Neural cell (in vitro differentiated cells): Measurements from ENCODE around the gene KRT20. TPM values are rescaled to one million over a fixed set of nuclear protein-coding genes. Genes with fewer than 3 reads are reported as not detected.

Experiments used
- H2AFZ ChIP-seq: fragments of 200-600, 300-800 bp; sonication (generic), shearing (Covaris generic); 2 replicates; pipeline ENCODE4 v1.6.0; 2014; ENCODE audit warnings: low read depth, mild to moderate bottlenecking, antibody characterized with exemption, low read length, moderate library complexity
- H3F3A ChIP-seq: fragments of 200-600 bp; shearing (Covaris generic); 2 replicates; pipeline ENCODE4 v1.6.1; 2016; ENCODE audit warnings: mild to moderate bottlenecking, moderate library complexity, mixed read lengths, antibody characterized with exemption, low read length; ENCODE audit not compliant: insufficient read depth, poor library complexity, severe bottlenecking
- H3K27ac ChIP-seq: fragments of 200-600, 300-800 bp; sonication (generic), shearing (Covaris generic); 2 replicates; pipeline ENCODE4 v1.5.1; 2014; ENCODE audit warnings: mild to moderate bottlenecking, low read length, moderate library complexity
- H3K27me3 ChIP-seq: fragments of 300-800, 200-600 bp; sonication (generic), shearing (Covaris generic); 2 replicates; pipeline ENCODE4 v1.6.0; 2014; ENCODE audit warnings: mild to moderate bottlenecking, low read depth, low read length, moderate library complexity; ENCODE audit not compliant: insufficient read depth
- H3K36me3 ChIP-seq: fragments of 300-800, 200-600 bp; sonication (generic), shearing (Covaris generic); 2 replicates; pipeline ENCODE4 v1.5.1; 2014; ENCODE audit warnings: mild to moderate bottlenecking, antibody characterized with exemption, low read length, moderate library complexity; ENCODE audit not compliant: insufficient read depth
- H3K4me2 ChIP-seq: fragments of 300-800, 200-600 bp; sonication (generic), shearing (Covaris generic); 2 replicates; pipeline ENCODE4 v1.6.0; 2014; ENCODE audit warnings: mild to moderate bottlenecking, low read length
- H3K4me3 ChIP-seq: fragments of 300-800, 200-600 bp; sonication (generic), shearing (Covaris generic); 2 replicates; pipeline ENCODE4 v1.5.1; 2014; ENCODE audit warnings: mild to moderate bottlenecking, low read length, moderate library complexity
- H3K79me2 ChIP-seq: fragments of 200-600 bp; shearing (Covaris generic); replicated peaks from 2 replicates; pipeline ENCODE4 v1.6.0; 2014; ENCODE audit warnings: mild to moderate bottlenecking, low read length, moderate library complexity; ENCODE audit not compliant: insufficient read depth
- H3K9ac ChIP-seq: fragments of 300-800, 200-600 bp; sonication (generic), shearing (Covaris generic); 2 replicates; pipeline ENCODE4 v1.6.1; 2016; ENCODE audit warnings: mild to moderate bottlenecking, low read length, mixed read lengths
- H3K9me2 ChIP-seq: fragments of 200-600 bp; shearing (Covaris generic); 2 replicates; pipeline ENCODE4 v1.6.1; 2016; ENCODE audit warnings: mild to moderate bottlenecking, low read length, mixed read lengths; ENCODE audit not compliant: insufficient read depth
- H3K9me3 ChIP-seq: fragments of 200-600, 300-800 bp; sonication (generic), shearing (Covaris generic); 2 replicates; pipeline ENCODE4 v1.6.1; 2016; ENCODE audit warnings: mild to moderate bottlenecking, mixed run types, low read length, moderate library complexity, mixed read lengths
- H4K20me1 ChIP-seq: fragments of 200-600 bp; shearing (Covaris generic); 2 replicates; pipeline ENCODE4 v1.6.1; 2016; ENCODE audit warnings: mild to moderate bottlenecking, mixed run types; ENCODE audit not compliant: insufficient read depth
- EP300 ChIP-seq: fragments of 450-650 bp; conservative IDR thresholded peaks from 2 replicates; pipeline ENCODE4 v1.6.1; 2014; ENCODE audit warnings: antibody characterized with exemption, mild to moderate bottlenecking, moderate library complexity; ENCODE audit not compliant: poor library complexity, severe bottlenecking
- EZH2 ChIP-seq: fragments of 200-600, 300-800 bp; shearing (Covaris generic), sonication (generic); IDR thresholded peaks from 2 replicates; pipeline ENCODE4 v1.6.1; 2014; ENCODE audit warnings: antibody characterized with exemption, low read length, borderline replicate concordance, mild to moderate bottlenecking; ENCODE audit not compliant: insufficient read depth, poor library complexity, severe bottlenecking
- MXI1 ChIP-seq: fragments of 450-650 bp; conservative IDR thresholded peaks from 2 replicates; pipeline ENCODE4 v1.6.1; 2014; ENCODE audit warnings: antibody characterized with exemption, mild to moderate bottlenecking; ENCODE audit not compliant: poor library complexity, severe bottlenecking
- POLR2AphosphoS5 ChIP-seq: IDR thresholded peaks from 2 replicates; pipeline ENCODE4 v1.6.1; 2012
- RAD21 ChIP-seq: fragments of 450-650 bp; conservative IDR thresholded peaks from 2 replicates; pipeline ENCODE4 v1.6.1; 2014; ENCODE audit warnings: antibody characterized with exemption, mild to moderate bottlenecking, moderate library complexity
- SMC3 ChIP-seq: fragments of 450-650 bp; conservative IDR thresholded peaks from 2 replicates; pipeline ENCODE4 v1.6.1; 2014; ENCODE audit warnings: antibody characterized with exemption, mild to moderate bottlenecking, moderate library complexity; ENCODE audit not compliant: poor library complexity
- TAF1 ChIP-seq: IDR thresholded peaks from 2 replicates; pipeline ENCODE4 v1.6.1; 2012; ENCODE audit warnings: low read depth
- polyA plus RNA-seq: library from polyadenylated mRNA; depleted of rRNA; stranded (reverse); fragments of >200 nt; gene quantifications from 2 replicates; pipeline ENCODE4 v1.2.3, GENCODE V29; 2014
- TF ChIP-seq, protein P1 (sequence below): IDR thresholded peaks from 2 replicates; pipeline ENCODE4 v1.6.1; 2012; ENCODE audit warnings: borderline replicate concordance
- TF ChIP-seq, protein P2 (sequence below): fragments of 450-650 bp; IDR thresholded peaks from 2 replicates; pipeline ENCODE4 v1.5.1; 2014; ENCODE audit warnings: antibody characterized with exemption, mild to moderate bottlenecking, moderate library complexity; ENCODE audit not compliant: poor library complexity, severe bottlenecking

Gene KRT20
- polyA plus RNA-seq, 1 donor from 2014 or later, result not detected

DNA sequence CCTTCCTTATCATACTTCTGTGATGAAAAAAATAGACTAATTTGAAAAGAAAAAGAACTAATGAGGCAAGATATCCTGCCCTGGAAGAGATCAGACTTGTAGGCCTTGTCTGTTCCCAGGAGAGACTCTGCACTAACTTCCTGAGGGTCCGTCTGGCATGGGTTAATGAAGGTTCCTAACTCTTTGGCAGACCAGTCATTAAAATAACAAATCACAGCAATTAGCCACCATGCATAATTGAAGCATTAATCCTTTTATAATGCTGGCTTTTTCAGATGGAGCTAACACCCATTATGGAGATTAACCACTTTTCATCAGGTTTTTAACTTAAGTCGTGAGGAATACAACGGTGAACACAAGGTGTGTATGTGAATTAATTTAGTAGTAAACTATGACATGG, 52.2 kb downstream of the KRT20 start:
- TF ChIP-seq TAF1 (no peak), EZH2 (no peak), MXI1 (no peak), POLR2AphosphoS5 (no peak), EP300 (no peak), RAD21 (no peak), SMC3 (no peak)
- TF ChIP-seq, protein P1, sequence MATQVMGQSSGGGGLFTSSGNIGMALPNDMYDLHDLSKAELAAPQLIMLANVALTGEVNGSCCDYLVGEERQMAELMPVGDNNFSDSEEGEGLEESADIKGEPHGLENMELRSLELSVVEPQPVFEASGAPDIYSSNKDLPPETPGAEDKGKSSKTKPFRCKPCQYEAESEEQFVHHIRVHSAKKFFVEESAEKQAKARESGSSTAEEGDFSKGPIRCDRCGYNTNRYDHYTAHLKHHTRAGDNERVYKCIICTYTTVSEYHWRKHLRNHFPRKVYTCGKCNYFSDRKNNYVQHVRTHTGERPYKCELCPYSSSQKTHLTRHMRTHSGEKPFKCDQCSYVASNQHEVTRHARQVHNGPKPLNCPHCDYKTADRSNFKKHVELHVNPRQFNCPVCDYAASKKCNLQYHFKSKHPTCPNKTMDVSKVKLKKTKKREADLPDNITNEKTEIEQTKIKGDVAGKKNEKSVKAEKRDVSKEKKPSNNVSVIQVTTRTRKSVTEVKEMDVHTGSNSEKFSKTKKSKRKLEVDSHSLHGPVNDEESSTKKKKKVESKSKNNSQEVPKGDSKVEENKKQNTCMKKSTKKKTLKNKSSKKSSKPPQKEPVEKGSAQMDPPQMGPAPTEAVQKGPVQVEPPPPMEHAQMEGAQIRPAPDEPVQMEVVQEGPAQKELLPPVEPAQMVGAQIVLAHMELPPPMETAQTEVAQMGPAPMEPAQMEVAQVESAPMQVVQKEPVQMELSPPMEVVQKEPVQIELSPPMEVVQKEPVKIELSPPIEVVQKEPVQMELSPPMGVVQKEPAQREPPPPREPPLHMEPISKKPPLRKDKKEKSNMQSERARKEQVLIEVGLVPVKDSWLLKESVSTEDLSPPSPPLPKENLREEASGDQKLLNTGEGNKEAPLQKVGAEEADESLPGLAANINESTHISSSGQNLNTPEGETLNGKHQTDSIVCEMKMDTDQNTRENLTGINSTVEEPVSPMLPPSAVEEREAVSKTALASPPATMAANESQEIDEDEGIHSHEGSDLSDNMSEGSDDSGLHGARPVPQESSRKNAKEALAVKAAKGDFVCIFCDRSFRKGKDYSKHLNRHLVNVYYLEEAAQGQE, result no peak
- TF ChIP-seq, protein P2, sequence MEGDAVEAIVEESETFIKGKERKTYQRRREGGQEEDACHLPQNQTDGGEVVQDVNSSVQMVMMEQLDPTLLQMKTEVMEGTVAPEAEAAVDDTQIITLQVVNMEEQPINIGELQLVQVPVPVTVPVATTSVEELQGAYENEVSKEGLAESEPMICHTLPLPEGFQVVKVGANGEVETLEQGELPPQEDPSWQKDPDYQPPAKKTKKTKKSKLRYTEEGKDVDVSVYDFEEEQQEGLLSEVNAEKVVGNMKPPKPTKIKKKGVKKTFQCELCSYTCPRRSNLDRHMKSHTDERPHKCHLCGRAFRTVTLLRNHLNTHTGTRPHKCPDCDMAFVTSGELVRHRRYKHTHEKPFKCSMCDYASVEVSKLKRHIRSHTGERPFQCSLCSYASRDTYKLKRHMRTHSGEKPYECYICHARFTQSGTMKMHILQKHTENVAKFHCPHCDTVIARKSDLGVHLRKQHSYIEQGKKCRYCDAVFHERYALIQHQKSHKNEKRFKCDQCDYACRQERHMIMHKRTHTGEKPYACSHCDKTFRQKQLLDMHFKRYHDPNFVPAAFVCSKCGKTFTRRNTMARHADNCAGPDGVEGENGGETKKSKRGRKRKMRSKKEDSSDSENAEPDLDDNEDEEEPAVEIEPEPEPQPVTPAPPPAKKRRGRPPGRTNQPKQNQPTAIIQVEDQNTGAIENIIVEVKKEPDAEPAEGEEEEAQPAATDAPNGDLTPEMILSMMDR, result no peak
- Histone ChIP-seq H3K27me3 (no peaks in the 10 kb centered on the region), H3K4me2 (no peak overlapping the region)

DNA sequence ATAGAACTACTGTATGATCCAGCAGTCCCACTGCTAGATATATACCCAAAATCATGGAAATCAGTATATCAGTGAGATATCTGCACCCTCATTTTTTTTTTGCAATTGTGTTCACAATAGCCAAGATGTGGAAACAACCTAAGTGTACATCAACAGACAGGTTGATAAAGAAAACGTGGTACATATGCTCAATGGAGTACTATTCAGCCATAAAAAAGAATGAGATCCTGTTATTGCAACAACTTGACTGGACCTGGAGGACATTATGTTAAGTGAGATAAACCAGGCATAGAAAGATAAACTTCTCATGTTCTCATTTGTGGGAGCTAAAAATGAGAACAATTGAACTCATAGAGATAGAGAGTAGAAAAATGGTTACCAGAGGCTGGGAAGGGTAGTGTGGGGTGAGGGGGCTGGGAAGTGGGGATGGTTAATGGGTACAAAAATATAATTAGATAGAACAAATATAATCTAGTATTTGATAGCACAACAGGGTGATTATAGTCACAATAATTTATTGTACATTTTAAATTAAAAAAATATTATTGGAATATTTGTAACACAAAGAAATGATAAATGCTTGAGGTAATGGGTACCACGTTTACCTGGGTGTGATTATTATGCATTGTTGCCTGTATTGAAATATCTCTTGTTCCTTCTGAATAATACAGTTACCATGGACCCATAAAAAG, 54.8 kb downstream of the KRT20 start:
- no peaks in the 10 kb centered on the region for H3K79me2 ChIP-seq
- H3K9ac ChIP-seq, result no peak overlapping the region
- no peaks in the 10 kb centered on the region for H3K9me2 ChIP-seq
- no peak overlapping the region for H2AFZ ChIP-seq
- H3K36me3 ChIP-seq, result no peaks in the 10 kb centered on the region
- no peak for TF ChIP-seq RAD21
- TF ChIP-seq POLR2AphosphoS5, result no peak
- TF ChIP-seq EZH2, result no peak
- no peak for TF ChIP-seq SMC3
- TF ChIP-seq, protein P2, result no peak
- TF ChIP-seq, protein P1, result no peak
- TF ChIP-seq MXI1, result no peak
- H4K20me1 ChIP-seq, result no peaks in the 10 kb centered on the region
- H3K27ac ChIP-seq, result no peak overlapping the region
- H3F3A ChIP-seq, result no peaks in the 10 kb centered on the region
- no peak overlapping the region for H3K4me2 ChIP-seq
- no peaks in the 10 kb centered on the region for H3K9me3 ChIP-seq
- no peak overlapping the region for H3K4me3 ChIP-seq
- no peaks in the 10 kb centered on the region for H3K27me3 ChIP-seq

More for the DNA sequence above, 52.2 kb downstream of the KRT20 start:
- H3K9ac ChIP-seq, result no peak overlapping the region
- no peaks in the 10 kb centered on the region for H3K79me2 ChIP-seq
- no peaks in the 10 kb centered on the region for H3K9me3 ChIP-seq
- no peaks in the 10 kb centered on the region for H3F3A ChIP-seq
- no peak overlapping the region for H3K4me3 ChIP-seq
- no peaks in the 10 kb centered on the region for H3K9me2 ChIP-seq
- no peak overlapping the region for H3K27ac ChIP-seq
- no peak overlapping the region for H2AFZ ChIP-seq
- H3K36me3 ChIP-seq, result no peaks in the 10 kb centered on the region
- no peaks in the 10 kb centered on the region for H4K20me1 ChIP-seq
